Measurements from ENCODE around the gene FRAT2. TPM values are rescaled to one million over a fixed set of nuclear protein-coding genes. Genes with fewer than 3 reads are reported as not detected.

FRAT2 gene
- polyA plus RNA-seq, 3 donors: 29.4 to 62.4 (median 37.9) TPM

DNA sequence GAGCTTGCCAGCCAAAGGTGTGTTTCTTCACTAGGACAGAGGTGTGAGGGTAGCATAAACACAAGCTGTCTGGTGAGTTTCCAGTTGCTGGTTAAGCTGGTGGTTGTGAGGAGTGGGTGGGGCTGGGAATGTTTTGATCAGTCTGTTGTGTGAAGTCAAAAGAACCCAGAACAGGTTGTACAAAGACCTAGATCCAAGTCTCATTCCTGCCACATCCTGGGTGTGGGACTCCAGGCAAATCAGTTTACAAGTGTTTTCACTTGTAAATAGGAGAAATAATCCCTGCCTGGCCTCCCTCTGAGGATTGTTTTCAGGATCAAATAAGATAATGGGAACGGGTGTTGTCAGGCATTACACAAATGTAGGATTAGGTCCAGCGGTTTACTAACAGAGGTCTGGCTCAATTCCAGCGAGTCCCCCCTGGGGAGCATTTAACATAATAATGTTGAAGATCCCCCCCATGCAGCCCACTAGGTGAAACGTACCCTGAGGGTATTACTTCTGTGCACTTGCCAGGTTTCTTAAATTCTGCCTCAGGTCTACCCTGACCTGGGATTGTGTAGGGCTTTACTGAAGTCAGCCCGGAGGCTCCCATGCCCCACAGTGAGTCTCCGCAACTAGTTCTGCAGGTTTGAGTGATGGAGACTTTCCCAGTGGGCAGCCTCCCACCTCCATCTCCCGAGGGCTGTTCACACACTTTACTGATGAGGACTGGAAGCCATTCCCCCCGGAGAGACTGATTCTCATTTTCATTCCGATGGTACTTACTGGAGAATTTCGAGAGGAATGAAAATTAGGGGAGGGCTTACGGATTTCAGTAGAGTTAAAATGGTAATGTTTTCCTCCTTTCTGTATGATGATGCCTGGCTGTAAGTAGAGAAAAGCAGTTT, 2.7 kb upstream of the FRAT2 start:
- WGBS (ENCODE audit: insufficient coverage): 97% methylated on average over 6 of the region's 11 CpGs
- no peaks in the 10 kb centered on the region for H3K9me3 ChIP-seq (replicated peaks in 1 of 2; ENCODE audit: control insufficient read depth in 1 of 2, insufficient read depth in 1 of 2, low read length in 2 of 2)
- no peaks in the 10 kb centered on the region for H3K27me3 ChIP-seq (ENCODE audit: control insufficient read depth in 2 of 2, insufficient read depth in 2 of 2, low read length in 2 of 2)
- H4K20me1 ChIP-seq (ENCODE audit: insufficient read depth, low read length): peaks cover 18% of the 10 kb centered on the region
- Mint-ChIP-seq H3K4me3 (no peak overlapping the region), H3K27me3 (ENCODE audit: low read depth in 3 of 3) (peaks cover 0 to 6% (median 0%) of the 10 kb centered on the region in 3 donors), H3K36me3 (peaks cover 11 to 15% of the 10 kb centered on the region in 2 donors), H3K4me1 (peaks cover 49% of the 10 kb centered on the region), H3K9me3 (peaks cover 0 to 6% (median 2%) of the 10 kb centered on the region in 7 donors), H3K27ac (peak overlapping the region in 6 of 7 donors; percentile 32 to 91 (median 84))
- H3K4me1 ChIP-seq (ENCODE audit: control insufficient read depth in 1 of 2, insufficient read depth in 2 of 2, low read length in 2 of 2): peaks cover 21 to 39% of the 10 kb centered on the region in 2 donors
- H3K79me2 ChIP-seq (ENCODE audit: insufficient read depth, low read length): peaks cover 27% of the 10 kb centered on the region
- H3K36me3 ChIP-seq (replicated peaks in 1 of 2; ENCODE audit: control insufficient read depth in 1 of 2, insufficient read depth in 2 of 2, low read length in 2 of 2): peaks cover 0 to 4% of the 10 kb centered on the region in 2 donors
- TF ChIP-seq, protein P1, sequence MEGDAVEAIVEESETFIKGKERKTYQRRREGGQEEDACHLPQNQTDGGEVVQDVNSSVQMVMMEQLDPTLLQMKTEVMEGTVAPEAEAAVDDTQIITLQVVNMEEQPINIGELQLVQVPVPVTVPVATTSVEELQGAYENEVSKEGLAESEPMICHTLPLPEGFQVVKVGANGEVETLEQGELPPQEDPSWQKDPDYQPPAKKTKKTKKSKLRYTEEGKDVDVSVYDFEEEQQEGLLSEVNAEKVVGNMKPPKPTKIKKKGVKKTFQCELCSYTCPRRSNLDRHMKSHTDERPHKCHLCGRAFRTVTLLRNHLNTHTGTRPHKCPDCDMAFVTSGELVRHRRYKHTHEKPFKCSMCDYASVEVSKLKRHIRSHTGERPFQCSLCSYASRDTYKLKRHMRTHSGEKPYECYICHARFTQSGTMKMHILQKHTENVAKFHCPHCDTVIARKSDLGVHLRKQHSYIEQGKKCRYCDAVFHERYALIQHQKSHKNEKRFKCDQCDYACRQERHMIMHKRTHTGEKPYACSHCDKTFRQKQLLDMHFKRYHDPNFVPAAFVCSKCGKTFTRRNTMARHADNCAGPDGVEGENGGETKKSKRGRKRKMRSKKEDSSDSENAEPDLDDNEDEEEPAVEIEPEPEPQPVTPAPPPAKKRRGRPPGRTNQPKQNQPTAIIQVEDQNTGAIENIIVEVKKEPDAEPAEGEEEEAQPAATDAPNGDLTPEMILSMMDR (IDR thresholded peaks at IDR 0.05): no peak
- DNase-seq: no peak
- H3K9ac ChIP-seq (ENCODE audit: insufficient read depth, low read length, poor library complexity, severe bottlenecking): no peak overlapping the region
- H3K4me3 ChIP-seq (replicated peaks in 1 of 3; ENCODE audit: low read depth in 2 of 3, low read length in 3 of 3): peak overlapping the region in 1 of 3 experiments; percentile 99
- H2AFZ ChIP-seq (ENCODE audit: insufficient read depth, low read depth, low read length, poor library complexity, severe bottlenecking): no peak overlapping the region
- H3K4me2 ChIP-seq (replicated peaks; ENCODE audit: extremely low read depth, low read length, poor library complexity, severe bottlenecking): no peak overlapping the region
- intact Hi-C loops (cut with micrococcal nuclease): loop anchor here in 1 of 2 donors (10.0 kb wide), 1 partner anchor 158 kb away; the partner anchor contains the start of genes MMS19 and UBTD1
- peak overlapping the region in 1 of 2 donors; percentile 39 for H3K27ac ChIP-seq (ENCODE audit: low read depth in 1 of 2, low read length in 2 of 2)

DNA sequence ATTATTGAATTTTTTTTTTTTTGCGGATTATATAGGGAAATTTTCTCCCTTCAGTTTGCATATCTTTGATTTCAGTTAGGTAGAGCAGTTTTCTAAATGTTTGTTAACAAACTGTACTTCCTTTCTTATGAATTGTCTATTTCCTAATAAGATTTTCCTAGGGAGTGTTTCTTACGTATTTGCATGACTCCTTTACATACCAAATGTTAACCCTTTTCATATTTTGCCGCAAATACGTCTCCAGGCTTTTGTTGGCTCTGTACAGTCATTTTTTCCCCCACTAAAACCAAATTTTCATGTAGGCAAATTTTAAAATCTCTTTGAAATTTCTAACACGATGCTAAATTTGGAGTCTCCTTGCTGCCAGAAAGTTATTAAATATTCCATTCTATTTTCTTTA, 1.9 kb upstream of the FRAT2 start:
- Histone ChIP-seq H3K36me3 (replicated peaks in 1 of 2; ENCODE audit: control insufficient read depth in 1 of 2, insufficient read depth in 2 of 2, low read length in 2 of 2) (peaks cover 0 to 9% of the 10 kb centered on the region in 2 donors), H3K4me1 (ENCODE audit: control insufficient read depth in 1 of 2, insufficient read depth in 2 of 2, low read length in 2 of 2) (peaks cover 27 to 46% of the 10 kb centered on the region in 2 donors), H3K27ac (ENCODE audit: low read depth in 1 of 2, low read length in 2 of 2) (peak overlapping the region in 1 of 2 donors; percentile 39), H3K9ac (ENCODE audit: insufficient read depth, low read length, poor library complexity, severe bottlenecking) (no peak overlapping the region), H2AFZ (ENCODE audit: insufficient read depth, low read depth, low read length, poor library complexity, severe bottlenecking) (no peak overlapping the region), H3K9me3 (replicated peaks in 1 of 2; ENCODE audit: control insufficient read depth in 1 of 2, insufficient read depth in 1 of 2, low read length in 2 of 2) (no peaks in the 10 kb centered on the region), H3K4me2 (replicated peaks; ENCODE audit: extremely low read depth, low read length, poor library complexity, severe bottlenecking) (peak overlapping the region; percentile 82), H3K79me2 (ENCODE audit: insufficient read depth, low read length) (peaks cover 35% of the 10 kb centered on the region), H3K27me3 (ENCODE audit: control insufficient read depth in 2 of 2, insufficient read depth in 2 of 2, low read length in 2 of 2) (no peaks in the 10 kb centered on the region), H3K4me3 (replicated peaks in 1 of 3; ENCODE audit: low read depth in 2 of 3, low read length in 3 of 3) (peak overlapping the region in 1 of 3 experiments; percentile 99), H4K20me1 (ENCODE audit: insufficient read depth, low read length) (peaks cover 25% of the 10 kb centered on the region)
- Mint-ChIP-seq H3K27me3 (ENCODE audit: low read depth in 3 of 3) (peaks cover 0 to 4% (median 0%) of the 10 kb centered on the region in 3 donors), H3K4me1 (peaks cover 50% of the 10 kb centered on the region), H3K27ac (peak overlapping the region; percentile 30 to 91 (median 81)), H3K36me3 (peaks cover 17 to 22% of the 10 kb centered on the region in 2 donors), H3K4me3 (peak overlapping the region in 1 of 2 donors; percentile 70), H3K9me3 (peaks cover 0 to 3% (median 2%) of the 10 kb centered on the region in 7 donors)
- DNase-seq: no peak
- TF ChIP-seq, protein P1 (IDR thresholded peaks at IDR 0.05): no peak
- intact Hi-C loops (cut with micrococcal nuclease): loop anchor here in 1 of 2 donors (10.0 kb wide), 1 partner anchor 158 kb away; the partner anchor contains the start of genes MMS19 and UBTD1
- WGBS (ENCODE audit: insufficient coverage): no CpG with 5 or more reads among the region's 5 CpGs
